HG03175 (cell line): Measurements from ENCODE around the gene EVI5L.

ENCODE experiments used
- ATAC-seq: cut with Tn5 transposase; IDR thresholded peaks from one replicate; pipeline ENCODE4 v1.9.1; 2021; ENCODE audit warnings: mild to moderate bottlenecking, moderate library complexity; ENCODE audit not compliant: unreplicated experiment

Gene EVI5L

GRCh38 chr19:7894612-7895309 is 64.7 kb downstream of the EVI5L start:
- no peak for ATAC-seq

- ATAC-seq: no peak
Observed at GRCh38 chr19:7895565-7895964, 65.5 kb downstream of the EVI5L start.

- no peak for ATAC-seq
Observed at GRCh38 chr19:7897292-7897691, 67.3 kb downstream of the EVI5L start.

GRCh38 chr19:7898967-7899366 is 68.9 kb downstream of the EVI5L start:
- no peak for ATAC-seq

- ATAC-seq: no peak
Observed at GRCh38 chr19:7899751-7900378, 69.8 kb downstream of the EVI5L start.

GRCh38 chr19:7900401-7900870 is 70.4 kb downstream of the EVI5L start:
- no peak for ATAC-seq

- no peak for ATAC-seq
Observed at GRCh38 chr19:7900931-7901330, 70.9 kb downstream of the EVI5L start.

GRCh38 chr19:7901337-7901736 is 71.3 kb downstream of the EVI5L start:
- no peak for ATAC-seq

GRCh38 chr19:7902796-7903243 is 72.8 kb downstream of the EVI5L start:
- no peak for ATAC-seq

GRCh38 chr19:7903244-7904073 is 73.4 kb downstream of the EVI5L start, which contains the start of gene MAP2K7:
MAP2K7 (plus strand) TSS chr19:7903877; CDS start chr19:7903945, 68 bp downstream.
- ATAC-seq: peak; percentile 86

GRCh38 chr19:7904074-7905020 is 74.3 kb downstream of the EVI5L start:
- ATAC-seq: peak; percentile 28

- no peak for ATAC-seq
Observed at GRCh38 chr19:7905268-7905667, 75.2 kb downstream of the EVI5L start.

- ATAC-seq: no peak
Observed at GRCh38 chr19:7905859-7906258, 75.8 kb downstream of the EVI5L start.

GRCh38 chr19:7907122-7907521 is 77.1 kb downstream of the EVI5L start:
- ATAC-seq: no peak

- no peak for ATAC-seq
Observed at GRCh38 chr19:7907544-7907943, 77.5 kb downstream of the EVI5L start.

GRCh38 chr19:7908078-7908699 is 78.2 kb downstream of the EVI5L start:
- ATAC-seq: no peak

GRCh38 chr19:7908742-7909461 is 78.9 kb downstream of the EVI5L start:
- no peak for ATAC-seq

GRCh38 chr19:7909471-7910067 is 79.6 kb downstream of the EVI5L start:
- no peak for ATAC-seq
